Prostate gland (tissue), 2 donors: ENCODE results near the gene NUP107. TPM values are rescaled to one million over a fixed set of nuclear protein-coding genes. Genes with fewer than 3 reads are reported as not detected.

Experiments used
- DNase-seq: peaks from one replicate; pipeline ENCODE4 v3.0.0-alpha.2; 2019; ENCODE audit warnings: low spot score
- H3K27ac ChIP-seq, 2 donors: fragments of 200-600 bp; sonication (generic); 2 replicates each; pipeline ENCODE4 v1.5.1; 2017 to 2019
- H3K27me3 ChIP-seq: fragments of 200-600 bp; sonication (generic); replicated peaks from 2 replicates; pipeline ENCODE4 v1.5.1; 2019; ENCODE audit not compliant: insufficient read depth
- H3K36me3 ChIP-seq, 2 donors: fragments of 200-600 bp; sonication (generic); 1 replicate in 1 of 2; 2 replicates in 1 of 2; pipeline versions ENCODE4 v1.5.1 to v1.8.1; 2017 to 2019
- H3K4me1 ChIP-seq: fragments of 200-600 bp; sonication (generic); replicated peaks from 2 replicates; pipeline ENCODE4 v1.5.1; 2019
- H3K4me3 ChIP-seq, 2 donors: fragments of 200-600 bp; sonication (generic); 2 replicates each; pipeline ENCODE4 v1.5.1; 2017 to 2019
- H3K9me3 ChIP-seq: fragments of 200-600 bp; sonication (generic); 2 replicates; pipeline ENCODE4 v1.5.1; 2017
- POLR2A ChIP-seq: fragments of 450-650 bp; IDR thresholded peaks from one replicate; pipeline ENCODE4 v1.6.1; 2016; ENCODE audit warnings: antibody characterized with exemption, mild to moderate bottlenecking
- POLR2AphosphoS5 ChIP-seq: sonication (generic); formaldehyde crosslinking; IDR thresholded peaks from one replicate; pipeline ENCODE4 v1.6.1; 2017; ENCODE audit warnings: antibody characterized with exemption
- WGBS: methylation state at CpG from one replicate; pipeline ENCODE4 v1.1.5; 2018; 5-methylcytosine and 5-hydroxymethylcytosine counted together
- intact Hi-C: fragments of 100-400 bp; cut with DNase I; formaldehyde crosslinking; loops from one replicate; pipeline ENCODE4 v1.14.2; 2022
- total RNA-seq, 2 donors: library from RNA; depleted of rRNA; stranded (reverse); fragments of >200 nt; gene quantifications; one replicate each; pipeline ENCODE4 v1.1.0, GENCODE V29; 2016
- TF ChIP-seq, protein P1 (sequence below), 4 experiments: fragments of 200-600 bp in 2 of 4; fragments of 450-650 bp in 2 of 4; sonication (generic) in 2 of 4; IDR thresholded peaks; 1 replicate in 3 of 4; 2 replicates in 1 of 4; pipeline ENCODE4 v1.5.1; 2016 to 2019; ENCODE audit warnings: antibody characterized with exemption in 4 of 4, mild to moderate bottlenecking in 2 of 4, moderate library complexity in 2 of 4

NUP107 gene
- total RNA-seq, 2 donors from 2014 or later = 27.9 to 37.0 TPM

DNA sequence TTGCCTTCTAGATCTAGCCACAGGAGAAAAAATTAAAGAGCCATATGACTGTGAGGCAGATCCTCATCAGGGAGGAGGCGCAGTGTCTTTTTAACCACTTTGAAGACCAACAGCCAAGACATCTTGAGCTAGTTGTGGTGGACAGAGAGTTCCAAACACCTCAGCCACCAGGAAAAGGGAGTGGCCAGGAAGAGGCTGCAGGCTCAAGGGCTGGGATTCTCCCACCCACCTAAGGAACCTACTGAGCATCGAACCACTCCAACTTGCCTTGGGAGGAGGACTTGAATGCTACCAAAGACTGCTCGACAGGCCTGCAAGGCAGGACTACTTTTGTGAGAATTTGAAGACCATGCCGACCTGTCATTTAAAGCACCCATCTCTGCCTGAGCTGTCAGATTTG is 106.7 kb downstream of the NUP107 start:
- H3K4me1 ChIP-seq = no peaks in the 10 kb centered on the region
- no peaks in the 10 kb centered on the region for H3K9me3 ChIP-seq
- H3K4me3 ChIP-seq = no peak overlapping the region
- WGBS = 97% methylated on average over 4 of the region's 4 CpGs
- no peak overlapping the region for H3K27ac ChIP-seq
- H3K36me3 ChIP-seq = no peaks in the 10 kb centered on the region
- intact Hi-C loops = no loop called here
- no peak for DNase-seq
- H3K27me3 ChIP-seq = no peaks in the 10 kb centered on the region
- TF ChIP-seq POLR2A (no peak), POLR2AphosphoS5 (no peak)
- TF ChIP-seq, protein P1, sequence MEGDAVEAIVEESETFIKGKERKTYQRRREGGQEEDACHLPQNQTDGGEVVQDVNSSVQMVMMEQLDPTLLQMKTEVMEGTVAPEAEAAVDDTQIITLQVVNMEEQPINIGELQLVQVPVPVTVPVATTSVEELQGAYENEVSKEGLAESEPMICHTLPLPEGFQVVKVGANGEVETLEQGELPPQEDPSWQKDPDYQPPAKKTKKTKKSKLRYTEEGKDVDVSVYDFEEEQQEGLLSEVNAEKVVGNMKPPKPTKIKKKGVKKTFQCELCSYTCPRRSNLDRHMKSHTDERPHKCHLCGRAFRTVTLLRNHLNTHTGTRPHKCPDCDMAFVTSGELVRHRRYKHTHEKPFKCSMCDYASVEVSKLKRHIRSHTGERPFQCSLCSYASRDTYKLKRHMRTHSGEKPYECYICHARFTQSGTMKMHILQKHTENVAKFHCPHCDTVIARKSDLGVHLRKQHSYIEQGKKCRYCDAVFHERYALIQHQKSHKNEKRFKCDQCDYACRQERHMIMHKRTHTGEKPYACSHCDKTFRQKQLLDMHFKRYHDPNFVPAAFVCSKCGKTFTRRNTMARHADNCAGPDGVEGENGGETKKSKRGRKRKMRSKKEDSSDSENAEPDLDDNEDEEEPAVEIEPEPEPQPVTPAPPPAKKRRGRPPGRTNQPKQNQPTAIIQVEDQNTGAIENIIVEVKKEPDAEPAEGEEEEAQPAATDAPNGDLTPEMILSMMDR (IDR thresholded peaks at IDR 0.05) = no peak

DNA sequence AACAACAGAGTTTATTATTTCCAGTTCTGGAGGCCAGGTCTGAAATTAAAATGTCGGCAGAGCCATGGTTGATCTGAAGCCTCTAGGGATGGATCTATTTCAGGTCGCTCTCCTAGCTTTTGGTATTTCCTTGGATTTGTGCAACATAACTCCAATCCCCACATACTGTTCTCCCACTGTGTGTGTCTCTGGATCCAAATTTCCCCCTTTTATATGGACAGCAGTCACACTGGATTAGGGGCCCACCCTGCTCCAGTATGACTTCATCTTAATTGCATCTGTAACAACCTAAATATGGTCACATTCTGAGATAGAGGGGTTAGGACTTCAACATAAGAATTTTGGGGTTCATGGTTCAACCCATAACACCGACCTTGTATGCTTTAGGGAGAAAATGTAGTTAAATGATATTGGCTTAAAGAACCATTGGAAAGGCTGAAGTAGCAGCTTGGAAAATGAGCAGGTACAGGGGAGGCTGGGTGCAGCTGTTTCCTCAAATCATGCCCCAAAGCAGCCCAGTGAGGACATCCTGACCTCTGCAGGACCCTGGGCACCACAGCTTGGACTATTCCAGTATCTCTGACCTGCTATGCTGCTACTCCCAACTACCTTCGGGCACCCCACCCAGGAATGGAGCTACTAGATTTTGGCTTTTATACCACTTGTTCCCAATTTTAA is 107.3 kb downstream of the NUP107 start:
- Histone ChIP-seq H3K27me3 (no peaks in the 10 kb centered on the region), H3K9me3 (no peaks in the 10 kb centered on the region), H3K4me1 (no peaks in the 10 kb centered on the region), H3K27ac (no peak overlapping the region), H3K4me3 (no peak overlapping the region), H3K36me3 (no peaks in the 10 kb centered on the region)
- TF ChIP-seq POLR2AphosphoS5 = no peak
- TF ChIP-seq, protein P1 (IDR thresholded peaks at IDR 0.05) = no peak
- no peak for TF ChIP-seq POLR2A
- WGBS = 86% methylated on average over 4 of the region's 4 CpGs
- no peak for DNase-seq
- intact Hi-C loops = no loop called here

DNA sequence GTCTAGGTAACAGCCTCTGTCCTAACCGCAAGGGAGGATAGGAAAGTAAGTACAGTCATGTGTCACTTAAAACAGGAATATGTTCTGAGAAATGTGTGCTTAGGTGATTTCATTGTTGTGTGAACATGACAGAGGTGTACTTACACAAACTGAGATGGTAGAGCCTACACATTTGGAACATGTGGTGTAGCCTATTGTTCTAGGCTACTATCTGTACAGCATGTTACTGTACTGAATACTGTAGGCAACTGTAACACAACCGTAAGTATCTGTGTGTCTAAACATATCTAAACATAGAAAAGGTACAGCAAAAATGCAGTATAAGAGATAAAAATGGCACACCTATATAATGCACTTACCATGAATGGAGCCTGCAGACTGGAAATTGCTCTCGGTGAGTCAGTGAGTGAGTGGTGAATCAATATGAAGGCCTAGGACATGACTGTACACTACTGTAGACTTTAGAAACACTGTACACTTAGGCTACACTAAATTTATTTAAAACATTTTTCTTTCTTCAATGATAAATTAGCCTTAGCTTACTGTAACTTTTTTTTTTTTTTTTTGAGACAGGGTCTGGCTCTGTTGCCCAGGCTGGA is 108.0 kb downstream of the NUP107 start:
- WGBS = 97% methylated on average over 3 of the region's 3 CpGs
- no peaks in the 10 kb centered on the region for H3K9me3 ChIP-seq
- H3K4me3 ChIP-seq = no peak overlapping the region
- H3K4me1 ChIP-seq = no peaks in the 10 kb centered on the region
- no peak overlapping the region for H3K27ac ChIP-seq
- no peaks in the 10 kb centered on the region for H3K36me3 ChIP-seq
- TF ChIP-seq POLR2AphosphoS5 = no peak
- TF ChIP-seq, protein P1 (IDR thresholded peaks at IDR 0.05) = no peak
- TF ChIP-seq POLR2A = no peak
- intact Hi-C loops = no loop called here
- H3K27me3 ChIP-seq = no peaks in the 10 kb centered on the region
- DNase-seq = no peak

Other genes starting within 250 kb of the NUP107 start
- 100 to 1,000 TPM; 105 to 145 TPM for gene RAP1B, start 76.1 kb upstream of the NUP107 start, total RNA-seq
- gene SLC35E3, start 59.2 kb downstream of the NUP107 start, total RNA-seq = 10 to 100 TPM in 1 of 2 donors, 1 to 10 TPM in 1; 8.9 to 10.3 TPM
- 10 to 100 TPM; 36.1 to 95.6 TPM for gene MDM2, start 121.2 kb downstream of the NUP107 start, total RNA-seq
- 10 to 100 TPM; 68.4 TPM for gene CPM, start 246.2 kb downstream of the NUP107 start, total RNA-seq